Mesenchymal stem cell (in vitro differentiated cells and primary cell): Measurements from ENCODE around the gene ABCB9.
"Not testable (repeated sequence)": the region's sequence is repeated elsewhere in the genome, so short reads cannot be mapped to it uniquely, and the experiment has no call there.

ENCODE experiments used
- DNase-seq: peaks from one replicate; pipeline ENCODE4 v3.0.0-alpha.2; 2013
- H2AFZ ChIP-seq: one replicate; pipeline ENCODE4 v1.6.1; 2013; ENCODE audit warnings: low read depth, mild to moderate bottlenecking, control low read depth, inconsistent platforms, low read length, moderate library complexity
- H2AK5ac ChIP-seq: 2 replicates; pipeline ENCODE4 v1.6.1; 2013; ENCODE audit warnings: low read length, moderate library complexity, mild to moderate bottlenecking, inconsistent platforms; ENCODE audit not compliant: severe bottlenecking
- H2BK120ac ChIP-seq: one replicate; pipeline ENCODE4 v1.6.1; 2013; ENCODE audit warnings: low read depth, mild to moderate bottlenecking, inconsistent platforms, low read length, moderate library complexity
- H2BK12ac ChIP-seq, 2 experiments: one replicate each; pipeline ENCODE4 v1.6.1; 2013; ENCODE audit warnings: inconsistent platforms in 2 of 2, low read length in 2 of 2, mild to moderate bottlenecking in 2 of 2, moderate library complexity in 2 of 2, control low read depth in 1 of 2
- H2BK15ac ChIP-seq: one replicate; pipeline ENCODE4 v1.6.1; 2013; ENCODE audit warnings: mild to moderate bottlenecking, low read depth, inconsistent platforms; ENCODE audit not compliant: poor library complexity, severe bottlenecking
- H2BK5ac ChIP-seq: 2 replicates; pipeline ENCODE4 v1.6.1; 2013; ENCODE audit warnings: low read depth, mild to moderate bottlenecking, low read length, control low read depth, inconsistent platforms; ENCODE audit not compliant: poor library complexity, severe bottlenecking
- H3K14ac ChIP-seq, 2 experiments: one replicate each; pipeline ENCODE4 v1.6.1; 2013; ENCODE audit warnings: inconsistent platforms in 2 of 2, low read length in 2 of 2, control low read depth in 1 of 2, mild to moderate bottlenecking in 1 of 2, moderate library complexity in 1 of 2
- H3K18ac ChIP-seq, 2 experiments: one replicate each; pipeline ENCODE4 v1.6.1; 2013; ENCODE audit warnings: inconsistent platforms in 2 of 2, low read length in 2 of 2, control low read depth in 1 of 2, low read depth in 1 of 2, mild to moderate bottlenecking in 1 of 2
- H3K23ac ChIP-seq, 2 experiments: one replicate each; pipeline ENCODE4 v1.6.1; 2013; ENCODE audit warnings: inconsistent platforms in 2 of 2, low read length in 2 of 2, mild to moderate bottlenecking in 2 of 2, moderate library complexity in 2 of 2, control low read depth in 1 of 2
- H3K27ac ChIP-seq: 2 replicates; pipeline ENCODE4 v1.5.1; 2013; ENCODE audit warnings: mild to moderate bottlenecking, moderate library complexity, low read length, control low read depth, inconsistent platforms; ENCODE audit not compliant: poor library complexity, severe bottlenecking
- H3K27me3 ChIP-seq, 2 experiments: 2 replicates each; pipeline versions ENCODE4 v1.6.1 to v1.7.0; 2013; ENCODE audit warnings: low read length in 2 of 2, mild to moderate bottlenecking in 2 of 2, moderate library complexity in 2 of 2, control low read depth in 1 of 2, inconsistent platforms in 1 of 2; ENCODE audit not compliant: control insufficient read depth in 1 of 2, insufficient read depth in 1 of 2
- H3K36me3 ChIP-seq, 2 experiments: 2 replicates each; pipeline versions ENCODE4 v1.6.1 to v1.7.0; 2013; ENCODE audit warnings: low read length in 2 of 2, control low read depth in 1 of 2, inconsistent platforms in 1 of 2, low read depth in 1 of 2, mild to moderate bottlenecking in 1 of 2; ENCODE audit not compliant: insufficient read depth in 2 of 2, control insufficient read depth in 1 of 2
- H3K4ac ChIP-seq, 2 experiments: one replicate each; pipeline ENCODE4 v1.6.1; 2013; ENCODE audit warnings: inconsistent platforms in 2 of 2, low read length in 2 of 2, mild to moderate bottlenecking in 2 of 2, moderate library complexity in 2 of 2, control low read depth in 1 of 2, low read depth in 1 of 2
- H3K4me1 ChIP-seq: 2 replicates; pipeline ENCODE4 v1.6.1; 2013; ENCODE audit warnings: low read depth, low read length, control low read depth; ENCODE audit not compliant: control insufficient read depth, insufficient read depth
- H3K4me2 ChIP-seq: 2 replicates; pipeline ENCODE4 v1.6.1; 2013; ENCODE audit warnings: low read length, mild to moderate bottlenecking, inconsistent platforms; ENCODE audit not compliant: poor library complexity, severe bottlenecking
- H3K4me3 ChIP-seq, 2 experiments: 2 replicates each; pipeline versions ENCODE4 v1.5.1 to v1.7.0; 2013; ENCODE audit warnings: low read length in 2 of 2, mild to moderate bottlenecking in 2 of 2, control low read depth in 1 of 2, low read depth in 1 of 2; ENCODE audit not compliant: insufficient read depth in 1 of 2
- H3K79me1 ChIP-seq: replicated peaks from 2 replicates; pipeline ENCODE4 v1.6.1; 2013; ENCODE audit warnings: mild to moderate bottlenecking, control low read depth, low read length, inconsistent platforms; ENCODE audit not compliant: poor library complexity, severe bottlenecking
- H3K9ac ChIP-seq: 2 replicates; pipeline ENCODE4 v1.7.0; 2013; ENCODE audit warnings: mild to moderate bottlenecking, low read length, moderate library complexity
- H3K9me3 ChIP-seq: 2 replicates; pipeline ENCODE4 v1.7.0; 2013; ENCODE audit warnings: mild to moderate bottlenecking, low read length; ENCODE audit not compliant: control insufficient read depth
- H4K8ac ChIP-seq: one replicate; pipeline ENCODE4 v1.6.1; 2013; ENCODE audit warnings: inconsistent platforms, mild to moderate bottlenecking, low read length, moderate library complexity
- H4K91ac ChIP-seq: one replicate; pipeline ENCODE4 v1.6.1; 2013; ENCODE audit warnings: mild to moderate bottlenecking, low read length, inconsistent platforms
- WGBS: methylation state at CpG from one replicate; pipeline ENCODE4 v1.1.7; 2013; ENCODE audit warnings: mixed read lengths; 5-methylcytosine and 5-hydroxymethylcytosine counted together

Gene ABCB9

GRCh38 chr12:122944605-122945592 is 21.4 kb downstream of the ABCB9 start:
- Histone ChIP-seq H2BK12ac (peak overlapping the region; percentile 79 to 98), H3K27me3 (no peaks in the 10 kb centered on the region), H3K4me2 (no peak overlapping the region), H4K91ac (peak overlapping the region; percentile 84), H2BK5ac (no peak overlapping the region), H2BK120ac (peak overlapping the region; percentile 76), H2AFZ (no peak overlapping the region), H3K27ac (no peak overlapping the region), H2BK15ac (peak overlapping the region; percentile 26), H2AK5ac (peak overlapping the region; percentile 80), H3K79me1 (peaks cover 9% of the 10 kb centered on the region), H3K9me3 (no peaks in the 10 kb centered on the region), H3K23ac (no peak overlapping the region), H3K4me1 (peaks cover 39% of the 10 kb centered on the region), H3K4ac (peak overlapping the region; percentile 1 to 20), H3K4me3 (no peak overlapping the region), H3K36me3 (peaks cover under 1 to 20% of the 10 kb centered on the region in 2 experiments), H3K18ac (peak overlapping the region; percentile 51 to 76), H3K14ac (peak overlapping the region in 1 of 2 experiments; percentile 81), H3K9ac (no peak overlapping the region), H4K8ac (peak overlapping the region; percentile 73)
- DNase-seq, result peak; percentile 58
- 68% methylated on average over 14 of the region's 14 CpGs for WGBS

GRCh38 chr12:122943196-122943595 is 23.1 kb downstream of the ABCB9 start:
- no peak overlapping the region for H3K27ac ChIP-seq

GRCh38 chr12:122942637-122943036 is 23.6 kb downstream of the ABCB9 start:
- WGBS, result 88% methylated on average over 2 of the region's 2 CpGs
- H3K27ac ChIP-seq, result no peak overlapping the region
- H2BK5ac ChIP-seq, result no peak overlapping the region

More at GRCh38 chr12:122943196-122943595, 23.1 kb downstream of the ABCB9 start:
- no peak overlapping the region for H2AK5ac ChIP-seq
- H4K91ac ChIP-seq, result no peak overlapping the region
- peaks cover 5 to 8% of the 10 kb centered on the region in 2 experiments for H3K36me3 ChIP-seq
- H2AFZ ChIP-seq, result no peak overlapping the region
- H3K79me1 ChIP-seq, result peaks cover 3% of the 10 kb centered on the region
- WGBS, result 80% methylated on average over 11 of the region's 13 CpGs
- H4K8ac ChIP-seq, result no peak overlapping the region
- H2BK15ac ChIP-seq, result no peak overlapping the region
- no peak overlapping the region for H2BK5ac ChIP-seq
- no peak overlapping the region for H3K18ac ChIP-seq
- H2BK120ac ChIP-seq, result no peak overlapping the region
- peak overlapping the region in 1 of 2 experiments; percentile 15 for H2BK12ac ChIP-seq
- no peak overlapping the region for H3K23ac ChIP-seq
- H3K9me3 ChIP-seq, result no peaks in the 10 kb centered on the region
- H3K9ac ChIP-seq, result no peak overlapping the region
- H3K4me2 ChIP-seq, result no peak overlapping the region
- H3K14ac ChIP-seq, result no peak overlapping the region
- DNase-seq, result no peak
- no peaks in the 10 kb centered on the region for H3K27me3 ChIP-seq
- H3K4me3 ChIP-seq, result no peak overlapping the region
- peak overlapping the region in 1 of 2 experiments; percentile 58 for H3K4ac ChIP-seq
- peaks cover 39% of the 10 kb centered on the region for H3K4me1 ChIP-seq

GRCh38 chr12:122941351-122941750 is 24.9 kb downstream of the ABCB9 start:
- not testable (repeated sequence) for H3K27ac ChIP-seq, H3K23ac ChIP-seq, H4K8ac ChIP-seq, H4K91ac ChIP-seq, H3K9ac ChIP-seq, H2BK120ac ChIP-seq, H2BK15ac ChIP-seq, H3K79me1 ChIP-seq, H3K4ac ChIP-seq, H3K27me3 ChIP-seq, H2BK12ac ChIP-seq, H3K9me3 ChIP-seq, H2BK5ac ChIP-seq, H3K4me2 ChIP-seq, H2AK5ac ChIP-seq, H2AFZ ChIP-seq, H3K14ac ChIP-seq, H3K18ac ChIP-seq, H3K36me3 ChIP-seq, H3K4me3 ChIP-seq, DNase-seq
- peaks cover 27% of the 10 kb centered on the region for H3K4me1 ChIP-seq
- 100% methylated on average over 1 of the region's 5 CpGs for WGBS

More at GRCh38 chr12:122942637-122943036, 23.6 kb downstream of the ABCB9 start:
- Histone ChIP-seq H2BK120ac (no peak overlapping the region), H2BK15ac (no peak overlapping the region), H3K18ac (no peak overlapping the region), H3K4ac (peak overlapping the region in 1 of 2 experiments; percentile 58), H3K4me1 (peaks cover 39% of the 10 kb centered on the region), H3K79me1 (peaks cover 1% of the 10 kb centered on the region), H4K8ac (no peak overlapping the region), H2AK5ac (no peak overlapping the region), H2AFZ (no peak overlapping the region), H3K9me3 (no peaks in the 10 kb centered on the region), H3K36me3 (peaks cover 7 to 8% of the 10 kb centered on the region in 2 experiments), H3K4me2 (no peak overlapping the region), H2BK12ac (no peak overlapping the region), H3K23ac (no peak overlapping the region), H3K14ac (no peak overlapping the region), H3K4me3 (no peak overlapping the region), H3K27me3 (no peaks in the 10 kb centered on the region), H3K9ac (no peak overlapping the region), H4K91ac (no peak overlapping the region)
- peak; percentile 46 for DNase-seq
